Heart left ventricle (tissue), 16 donors: ENCODE results near the gene TNRC6C. TPM values are rescaled to one million over a fixed set of nuclear protein-coding genes. Genes with fewer than 3 reads are reported as not detected.

Experiments used
- ATAC-seq, 4 donors: fragments of 200-7000 bp; cut with Tn5 transposase; one replicate each; pipeline ENCODE4 v1.9.1; 2020 to 2022; ENCODE audit warnings: moderate library complexity in 4 of 4, mild to moderate bottlenecking in 3 of 4, moderate number of reproducible peaks in 1 of 4
- DNase-seq, 5 donors: peaks; one replicate each; pipeline ENCODE4 v3.0.0-alpha.2; 2020
- H3K27ac ChIP-seq, 12 donors: fragments of 200-600 bp; sonication (generic) in 4 of 12; one replicate each; pipeline versions ENCODE4 v1.5.0 to v1.8.0; 2016 to 2022; ENCODE audit warnings: mild to moderate bottlenecking in 2 of 12
- H3K27me3 ChIP-seq, 9 donors: fragments of 200-600 bp; sonication (generic) in 2 of 9; one replicate each; pipeline versions ENCODE4 v1.5.1 to v1.8.0; 2016 to 2022; ENCODE audit warnings: mild to moderate bottlenecking in 3 of 9
- H3K36me3 ChIP-seq, 9 donors: fragments of 200-600 bp; sonication (generic) in 2 of 9; one replicate each; pipeline versions ENCODE4 v1.5.0 to v1.8.0; 2018 to 2022; ENCODE audit warnings: mild to moderate bottlenecking in 2 of 9
- H3K4me1 ChIP-seq, 12 donors: fragments of 200-600 bp; sonication (generic) in 4 of 12; one replicate each; pipeline versions ENCODE4 v1.5.0 to v1.8.0; 2016 to 2022; ENCODE audit warnings: mild to moderate bottlenecking in 3 of 12
- H3K4me3 ChIP-seq, 12 donors: fragments of 200-600 bp; sonication (generic) in 4 of 12; one replicate each; pipeline versions ENCODE4 v1.5.0 to v1.8.0; 2017 to 2022; ENCODE audit warnings: mild to moderate bottlenecking in 9 of 12, moderate library complexity in 4 of 12
- H3K9me3 ChIP-seq, 12 donors: fragments of 200-600 bp; sonication (generic) in 4 of 12; one replicate each; pipeline versions ENCODE4 v1.5.0 to v1.8.0; 2016 to 2022; ENCODE audit warnings: mild to moderate bottlenecking in 1 of 12
- POLR2A ChIP-seq, 2 donors: fragments of 450-650 bp; IDR thresholded peaks; one replicate each; pipeline ENCODE4 v1.6.1; 2017; ENCODE audit warnings: antibody characterized with exemption in 2 of 2, mild to moderate bottlenecking in 2 of 2, moderate library complexity in 2 of 2
- WGBS, 4 donors: extraction: QIAGEN DNeasy Blood & Tissue Kit in 2 of 4; methylation state at CpG; one replicate each; pipeline versions ENCODE4 v1.1.5 to v1.1.7; 2013 to 2018; 5-methylcytosine and 5-hydroxymethylcytosine counted together
- intact Hi-C, 10 donors: fragments of 100-400 bp; cut with DNase I; formaldehyde crosslinking; loops; one replicate each; pipeline versions ENCODE4 v1.11.1 to v1.14.2; 2022
- polyA plus RNA-seq, 2 donors: library from polyadenylated mRNA; stranded (reverse); fragments of 200-250 nt; gene quantifications; one replicate each; pipeline ENCODE4 v1.2.3, GENCODE V29; 2013
- total RNA-seq, 9 donors: library from RNA; depleted of rRNA in 2 of 9; stranded (reverse); fragments of >200 nt in 2 of 9; fragmentation: NEBNext Ultra II Directional in 3 of 9; extraction: Animal tissue kit (Norgen Biotek cat#: 25700) in 3 of 9; gene quantifications; one replicate each; pipeline versions ENCODE4 v1.1.0 to v1.2.4, GENCODE V29; 2016 to 2023
- TF ChIP-seq, protein P1 (sequence below), 12 donors: fragments of 200-600 bp; sonication (generic) in 4 of 12; IDR thresholded peaks; one replicate each; pipeline versions ENCODE4 v1.5.0 to v1.8.0; 2018 to 2022; ENCODE audit warnings: antibody characterized with exemption in 12 of 12, mild to moderate bottlenecking in 5 of 12
- donor health status: ischemic (EF 13 %, LVEDD 7.1; RV severe dilation, severe dysfunction).
- donor health status: healthy with polysubstance abuse.
- donor health status: DM: no; HTN: yes; CAD: no.
- donor health status: DM: no; HTN: no; CAD: no.
- donor health status: ischemic (EF 25% LVEDD 6.9; RV normal size, moderate dysfunction).
- donor health status: ischemic (EF 25% LVEDD 5.7; RV mildly dilated, moderate dysfunction).
- donor health status: healthy.
- donor health status: DM: yes; HTN: yes; CAD: no.
- donor health status: ischemic (EF 35%, LVEDD 5.7; RV mildly dilated, moderate dysfunction).
- donor health status: nonischemic (EF 11% LVEDD 7.7; RV severe dilation, severe dysfunction).
- donor health status: DM: yes; HTN: yes; CAD: no.
- donor health status: PGD.
- donor health status: ischemic (EF 29% LVEDD 5.4; RV normal size, mild dysfunction).
- donor health status: nonischemic (EF 23%, LVEDD 6.1; RV moderate dilation, normal function).

The TNRC6C gene
- total and polyA plus RNA-seq, 11 donors: 7.7 to 24.7 (median 19.0) TPM

DNA sequence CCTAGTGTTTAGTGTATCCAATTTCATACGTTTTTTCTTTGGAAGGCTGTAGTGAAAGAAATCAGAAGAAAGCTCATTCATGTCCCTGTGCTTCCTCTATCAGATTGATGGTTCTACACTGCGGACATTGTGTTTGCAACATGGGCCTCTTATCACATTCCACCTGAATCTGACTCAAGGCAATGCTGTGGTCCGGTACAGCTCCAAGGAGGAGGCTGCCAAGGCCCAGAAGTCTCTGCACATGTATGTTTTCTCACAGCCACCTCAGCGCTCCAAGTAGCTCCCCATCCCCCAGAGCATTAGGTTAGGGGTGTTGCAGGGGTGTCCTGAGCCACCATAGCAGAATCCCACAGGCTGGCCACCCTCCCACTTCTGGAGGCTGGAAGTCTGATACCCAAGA is 144.8 kb downstream of the TNRC6C start:
- no peaks in the 10 kb centered on the region for H3K27me3 ChIP-seq
- no peaks in the 10 kb centered on the region for H3K9me3 ChIP-seq
- ATAC-seq: no peak
- H3K27ac ChIP-seq: no peak overlapping the region
- no peak overlapping the region for H3K4me3 ChIP-seq
- WGBS, 4 donors: 67 to 75% (median 71%) methylated on average over 3 to 4 of the region's 4 CpGs
- peaks cover 0 to 1% (median 0%) of the 10 kb centered on the region in 12 donors for H3K4me1 ChIP-seq
- no peak for DNase-seq
- TF ChIP-seq POLR2A (IDR thresholded peaks at IDR 0.05): no peak
- peaks cover 0 to 100% (median 77%) of the 10 kb centered on the region in 9 donors for H3K36me3 ChIP-seq
- intact Hi-C loops: no loop called here

DNA sequence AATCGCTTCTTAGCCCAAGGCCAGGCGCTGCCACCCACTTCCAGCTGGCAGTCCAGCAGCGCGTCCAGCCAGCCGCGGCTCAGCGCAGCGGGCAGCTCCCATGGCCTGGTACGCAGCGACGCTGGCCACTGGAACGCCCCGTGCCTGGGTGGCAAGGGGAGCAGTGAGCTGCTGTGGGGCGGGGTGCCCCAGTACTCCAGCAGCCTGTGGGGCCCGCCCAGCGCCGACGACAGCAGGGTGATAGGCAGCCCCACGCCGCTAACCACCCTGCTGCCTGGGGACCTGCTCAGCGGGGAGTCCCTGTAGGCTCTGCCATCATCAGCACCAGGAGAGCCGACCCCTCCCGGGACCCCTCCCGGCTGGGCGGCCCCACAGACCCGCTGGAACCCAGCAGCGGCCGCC is 146.0 kb downstream of the TNRC6C start:
- Histone ChIP-seq H3K9me3 (no peaks in the 10 kb centered on the region), H3K27ac (no peak overlapping the region), H3K4me3 (no peak overlapping the region), H3K27me3 (no peaks in the 10 kb centered on the region), H3K4me1 (peaks cover 0 to 12% (median 0%) of the 10 kb centered on the region in 12 donors), H3K36me3 (peaks cover 0 to 97% (median 78%) of the 10 kb centered on the region in 9 donors)
- no peak for TF ChIP-seq POLR2A (IDR thresholded peaks at IDR 0.05)
- TF ChIP-seq, protein P1, sequence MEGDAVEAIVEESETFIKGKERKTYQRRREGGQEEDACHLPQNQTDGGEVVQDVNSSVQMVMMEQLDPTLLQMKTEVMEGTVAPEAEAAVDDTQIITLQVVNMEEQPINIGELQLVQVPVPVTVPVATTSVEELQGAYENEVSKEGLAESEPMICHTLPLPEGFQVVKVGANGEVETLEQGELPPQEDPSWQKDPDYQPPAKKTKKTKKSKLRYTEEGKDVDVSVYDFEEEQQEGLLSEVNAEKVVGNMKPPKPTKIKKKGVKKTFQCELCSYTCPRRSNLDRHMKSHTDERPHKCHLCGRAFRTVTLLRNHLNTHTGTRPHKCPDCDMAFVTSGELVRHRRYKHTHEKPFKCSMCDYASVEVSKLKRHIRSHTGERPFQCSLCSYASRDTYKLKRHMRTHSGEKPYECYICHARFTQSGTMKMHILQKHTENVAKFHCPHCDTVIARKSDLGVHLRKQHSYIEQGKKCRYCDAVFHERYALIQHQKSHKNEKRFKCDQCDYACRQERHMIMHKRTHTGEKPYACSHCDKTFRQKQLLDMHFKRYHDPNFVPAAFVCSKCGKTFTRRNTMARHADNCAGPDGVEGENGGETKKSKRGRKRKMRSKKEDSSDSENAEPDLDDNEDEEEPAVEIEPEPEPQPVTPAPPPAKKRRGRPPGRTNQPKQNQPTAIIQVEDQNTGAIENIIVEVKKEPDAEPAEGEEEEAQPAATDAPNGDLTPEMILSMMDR (IDR thresholded peaks at IDR 0.05): no peak
- intact Hi-C loops: no loop called here
- peak in 1 of 4 donors; percentile 27 for ATAC-seq
- 96 to 98% (median 97%) methylated on average over 10 to 28 of the region's 28 CpGs for WGBS, 4 donors
- peak in 1 of 5 donors; percentile 25 for DNase-seq

DNA sequence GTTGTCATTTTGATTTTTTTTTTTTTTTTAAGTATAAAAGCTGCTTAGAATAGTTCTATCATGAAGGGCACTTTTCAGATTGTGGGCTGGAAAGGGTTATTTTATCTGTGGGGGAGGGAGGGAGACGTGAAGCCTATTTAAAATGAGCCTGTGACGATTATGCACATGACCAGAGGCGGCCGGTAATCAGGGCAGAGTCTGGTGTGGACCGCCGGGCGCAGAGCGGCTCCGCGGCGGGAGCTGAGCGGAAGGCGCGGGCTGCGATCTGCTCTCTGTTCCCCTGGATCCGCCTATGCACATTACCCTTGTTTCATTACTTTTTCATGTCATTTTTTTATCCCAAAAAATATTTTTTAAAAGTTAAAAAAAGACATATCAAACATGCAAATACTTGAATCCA is 146.6 kb downstream of the TNRC6C start:
- H3K36me3 ChIP-seq: peaks cover 0 to 94% (median 74%) of the 10 kb centered on the region in 9 donors
- no peaks in the 10 kb centered on the region for H3K9me3 ChIP-seq
- 71 to 83% (median 79%) methylated on average over 16 of the region's 16 CpGs for WGBS, 4 donors
- peak overlapping the region in 2 of 12 donors; percentile 30 to 50 for H3K27ac ChIP-seq
- peak in 2 of 5 donors; percentile 20 to 27 for DNase-seq
- H3K27me3 ChIP-seq: no peaks in the 10 kb centered on the region
- peaks cover 0 to 13% (median 0%) of the 10 kb centered on the region in 12 donors for H3K4me1 ChIP-seq
- H3K4me3 ChIP-seq: no peak overlapping the region
- intact Hi-C loops: no loop called here
- TF ChIP-seq POLR2A (IDR thresholded peaks at IDR 0.05): no peak
- TF ChIP-seq, protein P1 (IDR thresholded peaks at IDR 0.05): no peak
- ATAC-seq: peak in 2 of 4 donors; percentile 28 to 37

- DNase-seq (peak in 2 of 5 donors; percentile 1 to 4), ATAC-seq (no peak)
- WGBS, 4 donors: 72 to 83% (median 76%) methylated on average over 13 of the region's 13 CpGs
- no peak for TF ChIP-seq POLR2A (IDR thresholded peaks at IDR 0.05)
- TF ChIP-seq, protein P1 (IDR thresholded peaks at IDR 0.05): no peak
- Histone ChIP-seq H3K27ac (peak overlapping the region in 2 of 12 donors; percentile 30 to 50), H3K4me3 (no peak overlapping the region), H3K27me3 (no peaks in the 10 kb centered on the region), H3K36me3 (peaks cover 0 to 92% (median 69%) of the 10 kb centered on the region in 9 donors), H3K4me1 (peaks cover 0 to 17% (median 3%) of the 10 kb centered on the region in 12 donors), H3K9me3 (no peaks in the 10 kb centered on the region)
- intact Hi-C loops: no loop called here
These were observed 147.0 kb downstream of the TNRC6C start for GRCh38 chr17:78105551-78105950.

- peaks cover 0 to 91% (median 64%) of the 10 kb centered on the region in 9 donors for H3K36me3 ChIP-seq
- intact Hi-C loops: no loop called here
- DNase-seq (peak in 2 of 5 donors; percentile 14 to 20), ATAC-seq (no peak)
- peaks cover 0 to 24% (median 7%) of the 10 kb centered on the region in 12 donors for H3K4me1 ChIP-seq
- no peak overlapping the region for H3K27ac ChIP-seq
- H3K27me3 ChIP-seq: no peaks in the 10 kb centered on the region
- no peak overlapping the region for H3K4me3 ChIP-seq
- no peak for TF ChIP-seq POLR2A (IDR thresholded peaks at IDR 0.05)
- TF ChIP-seq, protein P1 (IDR thresholded peaks at IDR 0.05): no peak
- no peaks in the 10 kb centered on the region for H3K9me3 ChIP-seq
- 76 to 86% (median 80%) methylated on average over 15 of the region's 15 CpGs for WGBS, 4 donors
These were observed 147.7 kb downstream of the TNRC6C start for GRCh38 chr17:78106211-78106610.
